Measurements from ENCODE around the gene TMEM51.
"Not testable (repeated sequence)": the region's sequence is repeated elsewhere in the genome, so short reads cannot be mapped to it uniquely, and the experiment has no call there.

Gene TMEM51

DNA sequence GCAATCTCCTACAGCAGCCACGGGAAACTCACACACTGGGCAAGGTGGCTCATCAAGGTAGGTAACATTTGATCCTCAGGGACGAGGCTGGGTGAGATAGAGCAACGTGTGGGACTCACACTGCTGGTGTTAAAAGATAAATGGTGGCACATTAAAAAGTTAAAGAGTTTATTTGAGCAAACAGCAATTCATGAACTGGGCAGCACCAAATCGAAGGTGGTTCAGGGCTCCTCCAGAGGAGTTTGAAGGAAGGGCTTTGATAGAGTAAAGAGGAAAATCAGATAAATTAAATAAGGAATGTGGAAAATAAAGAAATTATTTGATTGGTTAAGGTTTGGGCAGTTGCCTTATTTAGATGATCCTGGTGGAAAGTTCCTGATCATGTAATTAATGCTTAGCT, 23.6 kb upstream of the TMEM51 start:
- Histone ChIP-seq H3K36me3 (ENCODE audit: control insufficient read depth, low read depth, low read length) (no peaks in the 10 kb centered on the region), H3K27ac (ENCODE audit: low read length) (no peak overlapping the region), H3K4me1 (ENCODE audit: control insufficient read depth, low read depth, low read length) (no peaks in the 10 kb centered on the region), H3K9ac (ENCODE audit: low read length) (no peak overlapping the region), H3K9me3 (ENCODE audit: control insufficient read depth, low read depth, low read length) (no peaks in the 10 kb centered on the region), H3K27me3 (ENCODE audit: control insufficient read depth, insufficient read depth, low read length) (no peaks in the 10 kb centered on the region), H3K4me3 (ENCODE audit: low read length) (no peak overlapping the region)

DNA sequence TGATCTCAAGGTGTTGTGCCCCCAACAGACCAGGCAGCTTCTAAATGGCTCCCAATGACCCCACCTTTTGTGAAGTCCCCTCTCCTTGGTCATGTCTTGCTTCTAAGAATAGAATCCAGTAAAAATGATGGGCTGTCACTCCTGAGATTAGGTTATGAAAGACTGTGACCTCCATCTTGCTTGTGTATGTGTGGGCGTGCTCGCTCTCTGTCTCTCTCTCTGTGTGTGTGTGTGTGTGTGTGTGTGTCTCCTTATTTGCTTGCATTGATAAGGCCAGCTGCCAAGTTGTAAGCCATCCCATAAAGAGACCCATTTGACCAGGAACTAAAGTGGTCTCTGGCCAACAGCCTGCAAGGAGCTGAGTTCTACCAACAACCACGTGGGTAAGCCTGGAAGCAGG, 22.9 kb upstream of the TMEM51 start:
- H3K4me3 ChIP-seq (ENCODE audit: low read length): no peak overlapping the region
- H3K9ac ChIP-seq (ENCODE audit: low read length): no peak overlapping the region
- H3K9me3 ChIP-seq (ENCODE audit: control insufficient read depth, low read depth, low read length): no peaks in the 10 kb centered on the region
- H3K27me3 ChIP-seq (ENCODE audit: control insufficient read depth, insufficient read depth, low read length): no peaks in the 10 kb centered on the region
- no peak overlapping the region for H3K27ac ChIP-seq (ENCODE audit: low read length)
- no peaks in the 10 kb centered on the region for H3K36me3 ChIP-seq (ENCODE audit: control insufficient read depth, low read depth, low read length)
- no peaks in the 10 kb centered on the region for H3K4me1 ChIP-seq (ENCODE audit: control insufficient read depth, low read depth, low read length)

GRCh38 chr1:15132965-15133364, 20.6 kb upstream of the TMEM51 start:
- Histone ChIP-seq H3K4me1 (ENCODE audit: control insufficient read depth, low read depth, low read length) (no peaks in the 10 kb centered on the region), H3K9ac (ENCODE audit: low read length) (no peak overlapping the region), H3K27me3 (ENCODE audit: control insufficient read depth, insufficient read depth, low read length) (no peaks in the 10 kb centered on the region), H3K9me3 (ENCODE audit: control insufficient read depth, low read depth, low read length) (no peaks in the 10 kb centered on the region), H3K4me3 (ENCODE audit: low read length) (no peak overlapping the region), H3K27ac (ENCODE audit: low read length) (no peak overlapping the region), H3K36me3 (ENCODE audit: control insufficient read depth, low read depth, low read length) (no peaks in the 10 kb centered on the region)

- Histone ChIP-seq H3K4me3 (ENCODE audit: low read length) (no peak overlapping the region), H3K9me3 (ENCODE audit: control insufficient read depth, low read depth, low read length) (no peaks in the 10 kb centered on the region), H3K27ac (ENCODE audit: low read length) (no peak overlapping the region), H3K4me1 (ENCODE audit: control insufficient read depth, low read depth, low read length) (no peaks in the 10 kb centered on the region), H3K9ac (ENCODE audit: low read length) (no peak overlapping the region), H3K27me3 (ENCODE audit: control insufficient read depth, insufficient read depth, low read length) (no peaks in the 10 kb centered on the region), H3K36me3 (ENCODE audit: control insufficient read depth, low read depth, low read length) (no peaks in the 10 kb centered on the region)
These were observed 19.3 kb upstream of the TMEM51 start for GRCh38 chr1:15134285-15134684.

- H3K4me3 ChIP-seq (ENCODE audit: low read length); H3K27me3 ChIP-seq (ENCODE audit: control insufficient read depth, insufficient read depth, low read length); H3K36me3 ChIP-seq (ENCODE audit: control insufficient read depth, low read depth, low read length); H3K9me3 ChIP-seq (ENCODE audit: control insufficient read depth, low read depth, low read length); H3K9ac ChIP-seq (ENCODE audit: low read length); H3K27ac ChIP-seq (ENCODE audit: low read length): not testable (repeated sequence)
- H3K4me1 ChIP-seq (ENCODE audit: control insufficient read depth, low read depth, low read length): peaks cover 10% of the 10 kb centered on the region
These were observed 17.9 kb upstream of the TMEM51 start for GRCh38 chr1:15135604-15136003.

DNA sequence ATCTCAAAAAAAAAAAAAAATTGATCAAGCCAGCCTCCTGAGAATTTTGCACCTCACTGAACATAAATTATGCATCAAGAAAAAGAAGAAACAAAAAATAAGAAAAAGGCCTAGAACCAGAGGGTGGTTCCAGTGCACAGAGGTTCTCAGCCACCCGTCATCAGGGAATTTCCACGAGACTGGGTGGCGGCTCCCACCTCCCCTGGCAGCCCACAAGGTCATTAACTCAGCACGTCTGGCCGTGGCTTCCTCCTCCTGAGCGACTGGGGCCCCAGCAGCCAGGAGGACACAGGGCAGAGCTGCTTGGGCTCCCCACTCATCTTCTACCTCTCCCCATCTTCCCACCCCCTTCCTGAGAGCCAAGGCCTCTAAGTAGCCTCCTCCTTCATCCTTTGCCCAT, 15.7 kb upstream of the TMEM51 start:
- no peak overlapping the region for H3K27ac ChIP-seq (ENCODE audit: low read length)

DNA sequence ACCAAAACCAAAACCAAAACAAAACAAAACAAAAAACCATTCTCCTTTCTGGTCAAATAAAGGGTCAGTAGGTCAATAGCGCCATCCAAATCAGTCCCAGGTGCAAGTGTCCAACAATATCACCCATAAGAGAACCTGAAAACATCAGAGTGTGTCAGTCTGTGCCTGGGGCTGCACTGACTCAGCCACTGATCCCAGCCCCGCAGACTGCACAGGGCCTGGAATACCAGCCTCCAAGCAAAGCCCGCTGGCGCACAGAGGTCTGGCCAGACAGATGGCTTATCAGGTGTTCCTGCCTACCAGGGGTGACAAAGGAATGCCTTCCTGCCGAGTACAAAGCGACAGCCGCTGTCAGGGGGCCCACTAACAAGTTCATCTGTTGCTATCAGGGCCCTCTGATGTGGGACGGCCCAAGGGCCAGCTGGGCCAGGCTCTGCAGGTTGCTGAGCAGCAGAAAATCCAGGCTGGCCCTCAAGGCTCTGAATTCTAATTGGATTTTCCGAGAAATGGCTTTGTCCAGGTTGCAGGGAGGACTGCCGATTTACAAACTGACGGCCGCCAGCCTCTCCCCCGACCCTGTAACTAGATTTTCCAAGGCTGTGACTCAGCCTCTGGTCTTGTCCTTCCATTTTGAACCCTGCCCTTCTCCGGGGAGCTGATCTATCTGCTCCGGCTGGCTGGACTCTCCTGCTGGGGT, 13.7 kb upstream of the TMEM51 start:
- H3K4me3 ChIP-seq (ENCODE audit: low read length): no peak overlapping the region

More for the DNA sequence above, 15.7 kb upstream of the TMEM51 start:
- Histone ChIP-seq H3K4me3 (ENCODE audit: low read length) (no peak overlapping the region), H3K9ac (ENCODE audit: low read length) (no peak overlapping the region), H3K9me3 (ENCODE audit: control insufficient read depth, low read depth, low read length) (no peaks in the 10 kb centered on the region), H3K4me1 (ENCODE audit: control insufficient read depth, low read depth, low read length) (peaks cover 10% of the 10 kb centered on the region), H3K27me3 (ENCODE audit: control insufficient read depth, insufficient read depth, low read length) (no peaks in the 10 kb centered on the region), H3K36me3 (ENCODE audit: control insufficient read depth, low read depth, low read length) (no peaks in the 10 kb centered on the region)

GRCh38 chr1:15141935-15142539, 11.5 kb upstream of the TMEM51 start:
- Histone ChIP-seq H3K36me3 (ENCODE audit: control insufficient read depth, low read depth, low read length) (no peaks in the 10 kb centered on the region), H3K4me3 (ENCODE audit: low read length) (no peak overlapping the region), H3K27ac (ENCODE audit: low read length) (no peak overlapping the region), H3K27me3 (ENCODE audit: control insufficient read depth, insufficient read depth, low read length) (no peaks in the 10 kb centered on the region), H3K4me1 (ENCODE audit: control insufficient read depth, low read depth, low read length) (peaks cover 10% of the 10 kb centered on the region), H3K9me3 (ENCODE audit: control insufficient read depth, low read depth, low read length) (no peaks in the 10 kb centered on the region), H3K9ac (ENCODE audit: low read length) (no peak overlapping the region)

More for the DNA sequence above, 13.7 kb upstream of the TMEM51 start:
- no peak overlapping the region for H3K9ac ChIP-seq (ENCODE audit: low read length)
- no peaks in the 10 kb centered on the region for H3K9me3 ChIP-seq (ENCODE audit: control insufficient read depth, low read depth, low read length)
- peaks cover 10% of the 10 kb centered on the region for H3K4me1 ChIP-seq (ENCODE audit: control insufficient read depth, low read depth, low read length)
- H3K27me3 ChIP-seq (ENCODE audit: control insufficient read depth, insufficient read depth, low read length): no peaks in the 10 kb centered on the region
- no peaks in the 10 kb centered on the region for H3K36me3 ChIP-seq (ENCODE audit: control insufficient read depth, low read depth, low read length)
- no peak overlapping the region for H3K27ac ChIP-seq (ENCODE audit: low read length)

DNA sequence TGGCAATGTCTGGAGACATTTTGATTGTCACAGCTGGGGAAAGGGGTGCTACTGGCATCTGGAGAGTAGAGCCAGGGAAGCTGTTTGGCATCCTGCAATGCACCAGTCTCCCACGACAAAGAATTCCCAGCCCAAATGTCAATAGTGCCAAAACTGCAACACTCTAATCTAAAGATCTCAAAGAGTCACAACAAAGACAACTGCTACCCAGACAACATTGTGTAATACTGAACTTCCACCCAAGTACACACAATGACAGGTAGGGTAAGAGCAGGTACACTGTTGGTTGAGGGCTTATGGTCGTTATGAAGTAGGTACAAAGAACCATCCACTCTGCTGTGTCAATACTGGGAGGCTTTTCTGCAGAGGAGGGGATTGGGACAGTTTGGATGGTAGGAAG, 8.2 kb upstream of the TMEM51 start:
- Histone ChIP-seq H3K27me3 (ENCODE audit: control insufficient read depth, insufficient read depth, low read length) (peaks cover 5% of the 10 kb centered on the region), H3K4me1 (ENCODE audit: control insufficient read depth, low read depth, low read length) (peaks cover 1% of the 10 kb centered on the region), H3K9ac (ENCODE audit: low read length) (no peak overlapping the region), H3K36me3 (ENCODE audit: control insufficient read depth, low read depth, low read length) (no peaks in the 10 kb centered on the region), H3K4me3 (ENCODE audit: low read length) (no peak overlapping the region), H3K27ac (ENCODE audit: low read length) (no peak overlapping the region), H3K9me3 (ENCODE audit: control insufficient read depth, low read depth, low read length) (no peaks in the 10 kb centered on the region)

DNA sequence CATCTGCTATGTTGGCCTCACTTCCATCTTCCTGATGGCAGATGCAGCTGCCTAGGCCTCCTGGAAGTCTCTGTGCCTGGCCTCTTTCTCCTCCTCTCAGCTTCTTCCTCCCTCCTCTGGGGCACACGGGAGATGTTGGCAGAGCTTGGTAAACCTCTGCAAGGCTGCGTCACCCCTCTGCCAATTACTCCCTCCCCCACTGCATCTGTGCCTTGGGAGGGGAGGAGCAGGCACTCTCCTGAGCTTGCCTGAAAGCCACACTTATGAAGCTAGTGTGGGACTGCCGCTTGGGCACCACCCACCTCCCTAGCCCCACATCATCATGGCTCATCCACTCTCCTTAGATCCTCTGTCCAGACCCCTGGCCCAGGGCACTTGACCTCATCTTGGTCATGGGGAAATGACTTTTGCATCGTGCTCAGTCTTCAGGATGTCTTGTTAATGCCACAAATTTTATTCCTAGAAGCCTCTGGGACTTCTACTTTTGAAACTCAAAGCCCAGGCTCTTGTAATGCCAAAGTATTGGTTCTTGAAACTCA, 7.3 kb upstream of the TMEM51 start:
- H3K9me3 ChIP-seq (ENCODE audit: control insufficient read depth, low read depth, low read length): no peaks in the 10 kb centered on the region
- H3K9ac ChIP-seq (ENCODE audit: low read length): no peak overlapping the region
- peaks cover 8% of the 10 kb centered on the region for H3K27me3 ChIP-seq (ENCODE audit: control insufficient read depth, insufficient read depth, low read length)
- H3K4me1 ChIP-seq (ENCODE audit: control insufficient read depth, low read depth, low read length): no peaks in the 10 kb centered on the region
- H3K36me3 ChIP-seq (ENCODE audit: control insufficient read depth, low read depth, low read length): no peaks in the 10 kb centered on the region
- H3K4me3 ChIP-seq (ENCODE audit: low read length): no peak overlapping the region
- no peak overlapping the region for H3K27ac ChIP-seq (ENCODE audit: low read length)

GRCh38 chr1:15146971-15147376, 6.6 kb upstream of the TMEM51 start:
- no peak overlapping the region for H3K27ac ChIP-seq (ENCODE audit: low read length)
- peaks cover 14% of the 10 kb centered on the region for H3K27me3 ChIP-seq (ENCODE audit: control insufficient read depth, insufficient read depth, low read length)
- H3K4me3 ChIP-seq (ENCODE audit: low read length): no peak overlapping the region
- H3K4me1 ChIP-seq (ENCODE audit: control insufficient read depth, low read depth, low read length): no peaks in the 10 kb centered on the region
- no peak overlapping the region for H3K9ac ChIP-seq (ENCODE audit: low read length)
- H3K36me3 ChIP-seq (ENCODE audit: control insufficient read depth, low read depth, low read length): no peaks in the 10 kb centered on the region
- no peaks in the 10 kb centered on the region for H3K9me3 ChIP-seq (ENCODE audit: control insufficient read depth, low read depth, low read length)

DNA sequence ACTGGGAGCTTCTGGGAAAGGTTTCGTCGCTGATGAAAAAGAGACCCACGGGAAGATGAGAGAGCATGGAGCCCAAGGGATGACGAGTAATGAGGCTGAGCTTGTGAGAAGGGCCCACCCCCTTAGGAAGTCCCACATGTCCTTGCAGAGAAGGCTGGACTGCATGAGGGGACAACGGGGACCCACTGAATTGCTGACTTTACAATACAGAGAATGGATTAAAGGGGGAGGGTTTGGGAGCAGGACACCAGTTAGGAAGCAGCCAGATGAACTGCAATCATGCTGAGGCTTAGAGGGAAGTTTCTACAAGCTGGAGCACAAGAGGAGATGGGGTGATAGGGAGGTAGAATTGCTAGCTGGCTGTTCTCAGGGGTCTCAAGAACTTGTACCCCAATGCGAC, 5.5 kb upstream of the TMEM51 start:
- peaks cover 17% of the 10 kb centered on the region for H3K27me3 ChIP-seq (ENCODE audit: control insufficient read depth, insufficient read depth, low read length)
- H3K9ac ChIP-seq (ENCODE audit: low read length): no peak overlapping the region
- no peaks in the 10 kb centered on the region for H3K36me3 ChIP-seq (ENCODE audit: control insufficient read depth, low read depth, low read length)
- H3K9me3 ChIP-seq (ENCODE audit: control insufficient read depth, low read depth, low read length): no peaks in the 10 kb centered on the region
- H3K27ac ChIP-seq (ENCODE audit: low read length): no peak overlapping the region
- H3K4me3 ChIP-seq (ENCODE audit: low read length): no peak overlapping the region
- H3K4me1 ChIP-seq (ENCODE audit: control insufficient read depth, low read depth, low read length): no peaks in the 10 kb centered on the region

Data from iPS-18a (cell line).